Measurements from ENCODE around the gene KIF16B.

KIF16B gene

DNA sequence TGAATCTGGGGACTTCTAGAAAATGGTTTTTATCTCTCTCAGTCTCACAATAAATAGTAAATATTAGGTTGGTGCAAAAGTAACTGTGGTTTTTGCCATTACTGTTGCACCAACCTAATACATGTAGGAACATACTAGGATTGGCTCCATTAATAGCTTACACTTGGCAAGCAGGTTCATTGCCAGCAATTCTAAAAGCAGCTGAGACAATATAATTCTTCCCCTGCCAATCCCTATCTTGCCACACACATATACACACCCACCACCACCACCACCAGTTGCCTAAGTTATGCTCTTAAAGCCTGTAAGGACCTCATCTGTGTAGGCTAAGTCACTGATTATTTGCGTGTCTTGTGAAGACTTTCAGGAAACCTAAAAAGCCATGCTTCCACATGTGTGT, 145.1 kb downstream of the KIF16B start:
- DNase-seq = no peak

- no peak for DNase-seq
These were observed 145.7 kb downstream of the KIF16B start for GRCh38 chr20:16427571-16427970.

DNA sequence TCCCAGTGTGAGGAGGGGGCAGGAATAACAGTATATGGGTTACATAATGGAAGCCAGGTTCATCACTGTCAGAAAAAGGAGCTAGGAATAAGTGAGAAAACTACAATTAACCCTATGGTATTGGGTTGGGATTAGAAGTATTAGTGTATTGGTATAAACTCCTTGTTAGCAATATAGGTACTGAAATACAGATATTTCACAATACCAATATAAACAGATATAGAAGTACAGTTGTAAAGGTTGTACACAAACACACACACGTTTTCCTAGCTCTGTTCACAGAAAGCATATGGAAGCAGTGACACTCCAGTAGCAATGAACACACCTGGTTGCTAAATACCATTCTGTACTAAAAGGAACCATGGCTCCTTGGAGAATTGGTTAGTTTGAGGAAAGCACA, 148.5 kb downstream of the KIF16B start:
- no peak for DNase-seq

DNA sequence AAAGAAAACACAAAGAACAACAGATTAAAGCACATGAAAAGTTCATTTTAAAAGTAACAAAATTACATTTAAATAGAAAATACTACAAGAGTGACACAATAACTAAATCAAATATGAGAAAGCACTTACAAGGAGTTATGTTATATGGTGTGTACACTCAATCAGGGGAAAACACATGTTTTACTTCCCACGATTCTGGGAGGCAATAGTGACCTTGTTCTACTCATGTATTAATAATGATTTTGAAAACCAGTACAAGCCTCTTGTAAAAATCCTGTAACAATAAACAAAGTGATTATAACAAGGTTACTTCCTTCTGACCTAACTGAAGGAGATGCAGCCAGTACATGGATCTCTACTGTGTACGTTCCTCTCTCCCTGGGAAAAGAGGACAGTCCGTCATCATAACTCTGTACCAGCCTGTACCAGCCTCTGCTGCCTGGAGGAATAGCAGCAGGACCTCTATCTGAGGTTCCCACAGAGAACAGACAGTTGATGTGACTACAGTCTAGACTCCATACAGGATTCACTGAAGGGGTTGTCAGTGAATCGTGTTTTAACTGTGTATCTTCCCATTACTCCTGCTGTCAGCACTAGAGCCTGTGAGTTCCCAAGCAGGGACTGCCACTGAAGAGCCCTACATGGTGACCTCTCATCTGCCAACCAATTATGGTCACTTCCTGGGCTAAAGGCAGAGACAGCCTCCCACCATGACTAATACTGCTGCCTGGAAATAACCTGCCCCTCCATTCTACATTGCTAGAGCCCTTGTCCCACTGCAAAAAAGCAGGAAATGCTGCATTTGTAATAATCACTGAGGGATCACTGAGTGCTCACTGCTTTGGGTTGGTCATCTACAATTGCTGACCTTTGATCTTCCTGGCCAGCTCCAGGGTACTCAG, 149.7 kb downstream of the KIF16B start:
- DNase-seq = no peak

- DNase-seq = no peak
These were observed 154.0 kb downstream of the KIF16B start for GRCh38 chr20:16419138-16419715.

DNA sequence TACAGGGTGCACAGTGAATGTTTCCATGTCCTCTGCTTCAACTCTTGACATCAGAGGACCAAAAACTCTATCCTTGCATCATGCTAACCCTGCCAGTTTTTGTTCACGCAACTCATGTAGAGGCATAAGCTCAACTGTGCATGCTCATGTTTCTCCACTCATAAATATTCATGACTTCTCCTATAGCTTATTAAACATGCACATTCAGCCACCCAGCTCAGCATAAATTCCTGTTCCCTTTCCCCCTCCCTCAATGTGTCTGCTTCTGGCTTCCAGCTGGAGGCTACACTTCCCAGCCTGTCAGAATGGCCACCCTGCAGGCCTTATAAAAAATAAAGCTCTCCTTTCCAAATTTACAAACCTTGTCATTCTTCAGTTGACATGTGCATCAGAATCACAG, 154.6 kb downstream of the KIF16B start:
- no peak for DNase-seq

GRCh38 chr20:16417001-16417400, 156.2 kb downstream of the KIF16B start:
- no peak for DNase-seq

DNA sequence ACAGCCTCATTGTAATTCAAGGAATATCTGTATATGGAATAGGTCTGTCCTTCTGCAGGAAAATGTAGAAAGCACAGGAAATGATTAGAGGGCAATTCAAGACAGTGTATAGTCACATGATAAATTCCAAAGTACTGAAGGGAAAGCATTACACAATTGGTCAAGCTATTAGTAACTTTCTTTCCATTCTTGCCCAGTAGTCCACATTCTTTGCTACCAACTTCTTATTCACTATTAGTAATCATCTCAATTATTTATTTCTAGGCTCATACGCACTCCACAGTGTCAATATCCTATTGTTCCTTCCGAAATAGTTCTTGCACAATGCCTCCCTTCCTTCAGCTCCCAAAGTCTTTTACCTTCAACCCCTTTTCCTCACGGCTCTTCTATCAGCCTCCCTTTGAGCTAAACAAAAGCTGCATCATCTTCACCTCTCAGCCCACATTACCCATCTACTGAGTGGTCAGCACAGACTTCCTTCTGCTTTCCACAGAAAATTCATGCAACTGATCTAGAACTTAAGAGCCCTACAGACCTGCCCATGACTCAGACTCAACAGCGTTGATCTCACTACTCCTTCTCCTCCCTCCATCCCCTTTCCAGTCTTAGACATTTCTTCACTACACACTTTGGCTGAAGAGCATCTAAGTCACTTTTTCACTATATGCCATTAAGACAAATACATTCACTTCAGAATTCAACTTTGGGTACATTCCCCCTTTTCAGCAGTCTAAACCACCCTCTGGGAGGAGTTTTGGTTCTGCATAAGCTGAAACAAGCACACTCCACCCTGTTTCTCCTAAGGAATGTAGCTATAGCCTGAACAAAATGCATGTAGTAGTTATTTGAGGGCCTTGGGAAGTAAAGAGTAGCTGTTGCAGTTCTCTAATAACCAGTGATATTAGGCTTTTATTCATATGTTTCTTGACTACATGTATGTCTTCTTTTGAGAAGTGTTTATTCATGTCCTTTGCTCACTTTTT, 157.9 kb downstream of the KIF16B start:
- DNase-seq = no peak

DNA sequence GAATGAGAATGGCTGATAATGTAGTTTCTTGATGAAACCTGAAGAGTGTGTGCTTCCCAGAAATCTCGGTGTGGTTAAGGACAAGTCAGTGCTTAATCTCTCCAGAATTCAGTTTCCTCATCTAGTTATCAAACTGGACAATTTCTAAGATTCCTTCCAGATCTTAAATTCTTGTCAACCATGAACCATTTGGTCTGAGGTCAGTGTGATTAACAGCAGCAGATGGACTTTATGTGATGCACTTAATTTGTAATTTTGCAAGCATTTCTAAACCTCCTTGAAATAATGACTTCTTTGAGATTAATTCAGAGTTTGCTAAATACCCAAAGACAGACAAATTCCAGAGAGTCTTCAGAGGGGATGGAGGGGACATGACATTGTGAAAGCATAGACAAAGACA, 160.3 kb downstream of the KIF16B start:
- no peak for DNase-seq

GRCh38 chr20:16411361-16411760, 161.9 kb downstream of the KIF16B start:
- DNase-seq = no peak

GRCh38 chr20:16410626-16411025, 162.6 kb downstream of the KIF16B start:
- no peak for DNase-seq

DNA sequence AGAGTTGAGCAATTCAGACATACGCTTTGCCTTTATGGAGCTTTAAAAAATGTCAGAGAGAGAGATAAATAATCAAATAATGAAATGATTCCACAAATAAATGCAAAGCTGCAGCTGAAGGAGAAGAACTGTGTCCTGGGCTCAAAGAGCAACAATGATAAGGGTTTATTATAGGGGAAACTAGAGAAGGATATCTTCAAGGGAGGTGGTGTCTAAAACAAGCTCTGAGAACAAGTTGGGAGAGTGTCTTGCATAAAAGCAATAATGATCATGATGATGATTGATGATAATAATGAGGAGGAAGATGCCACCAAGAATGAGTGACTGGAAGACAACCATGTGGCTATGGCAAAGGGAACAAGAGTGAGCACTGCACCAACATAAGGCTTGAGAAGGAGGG, 164.3 kb downstream of the KIF16B start:
- no peak for DNase-seq

- DNase-seq = no peak
These were observed 165.8 kb downstream of the KIF16B start for GRCh38 chr20:16407251-16408067.

DNA sequence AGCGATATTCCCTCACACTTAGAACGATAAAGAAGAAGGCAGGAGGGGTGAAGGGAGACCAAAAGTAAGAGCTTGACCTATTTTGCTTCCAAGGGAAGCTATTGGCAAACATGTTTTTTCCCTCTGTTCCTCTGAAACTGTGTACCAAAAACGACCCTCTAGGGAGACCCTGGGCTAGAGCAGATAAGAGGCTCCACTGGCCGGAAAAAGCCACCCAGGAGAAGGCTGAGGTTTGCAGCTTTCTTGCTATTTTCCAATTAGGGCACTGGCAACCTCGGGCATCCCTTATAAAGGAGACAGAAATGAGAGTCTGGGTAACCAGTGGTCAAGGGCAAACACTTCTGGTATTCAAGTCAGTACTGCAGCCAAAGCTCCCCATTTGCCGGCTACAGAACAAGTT, 168.0 kb downstream of the KIF16B start:
- no peak for DNase-seq

DNA sequence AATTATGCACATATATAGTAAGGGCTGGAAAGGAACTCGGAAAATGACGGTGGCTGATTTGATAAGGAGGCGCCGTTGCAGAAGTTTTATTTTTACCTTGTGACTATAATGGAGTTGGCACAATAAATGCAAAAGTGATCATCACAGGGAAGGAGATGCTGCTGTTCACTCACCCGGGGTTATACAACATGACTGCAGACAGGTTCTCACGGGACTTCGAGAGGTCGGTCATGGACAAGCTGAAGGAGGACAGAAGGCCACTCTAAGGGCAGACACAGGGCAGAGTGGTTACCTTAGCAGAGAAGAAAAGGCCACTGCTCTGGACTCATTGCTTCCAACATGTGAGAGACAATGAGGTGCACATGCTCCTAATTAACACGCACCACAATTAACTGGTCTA, 168.6 kb downstream of the KIF16B start:
- DNase-seq = no peak

- DNase-seq = no peak
These were observed 169.1 kb downstream of the KIF16B start for GRCh38 chr20:16404171-16404570.

- no peak for DNase-seq
These were observed 173.0 kb downstream of the KIF16B start for GRCh38 chr20:16400234-16400633.

GRCh38 chr20:16399801-16400200, 173.4 kb downstream of the KIF16B start:
- DNase-seq = no peak

DNA sequence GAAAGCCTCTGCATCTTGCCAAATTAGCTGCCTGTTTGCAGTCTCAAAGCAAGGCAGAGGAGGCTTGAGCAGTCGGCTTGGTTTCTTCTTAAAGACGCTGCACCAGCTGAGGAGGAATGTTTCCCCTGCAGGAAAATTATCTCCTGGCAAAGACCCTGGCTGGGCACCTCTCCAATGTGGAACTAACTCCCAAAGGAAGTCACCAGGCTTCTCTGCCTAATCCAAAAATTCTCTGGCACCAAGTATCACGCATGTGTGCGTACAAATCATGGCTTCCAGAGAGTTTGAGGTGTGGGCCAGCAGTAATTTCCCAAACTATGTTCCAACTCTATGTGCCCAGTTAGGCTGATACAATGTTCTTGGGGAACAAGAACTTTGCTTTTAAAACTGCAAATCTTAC, 176.2 kb downstream of the KIF16B start:
- DNase-seq = no peak

- no peak for DNase-seq
These were observed 177.9 kb downstream of the KIF16B start for GRCh38 chr20:16395366-16395765.

DNA sequence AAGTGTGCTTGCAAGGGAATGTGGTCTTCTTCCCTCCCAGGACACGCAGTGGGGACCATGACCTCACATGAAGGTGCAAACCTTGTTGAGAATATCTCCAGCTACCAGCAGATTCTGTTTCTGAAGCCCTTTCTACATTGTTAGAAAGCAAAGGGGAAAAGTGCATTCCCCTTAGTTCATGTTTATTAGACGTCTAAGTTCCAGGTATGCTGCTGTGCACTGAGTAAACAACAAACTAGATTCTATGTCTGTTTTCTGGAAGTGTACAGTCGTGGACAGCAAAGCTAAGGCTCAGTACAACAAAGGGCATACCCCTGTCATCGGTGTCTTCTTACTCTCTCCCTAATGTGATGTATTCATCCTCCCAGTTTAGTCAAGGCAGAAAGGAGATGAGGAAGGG, 178.5 kb downstream of the KIF16B start:
- no peak for DNase-seq

GRCh38 chr20:16393836-16394235, 179.4 kb downstream of the KIF16B start:
- no peak for DNase-seq

DNA sequence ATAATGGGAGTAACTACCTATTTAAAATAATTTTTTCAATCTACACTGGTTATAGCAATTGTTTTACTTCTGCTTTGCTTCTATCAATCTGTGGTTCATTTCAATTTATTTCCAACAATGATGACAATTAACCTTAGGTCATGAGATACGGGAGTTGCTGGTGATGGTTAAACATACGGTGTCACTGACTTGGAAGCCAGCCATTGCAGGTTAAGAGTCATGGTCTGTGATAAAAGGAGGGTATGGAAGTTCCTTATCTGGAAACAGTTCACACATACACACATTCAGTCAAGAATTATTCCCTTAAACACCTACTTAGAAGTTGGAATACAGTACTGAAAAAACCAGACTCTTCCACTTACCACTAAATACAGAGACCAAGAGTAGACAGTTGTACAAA, 180.0 kb downstream of the KIF16B start:
- no peak for DNase-seq
